IMR-90 (cell line): ENCODE measurements around the gene ARHGEF40. TPM values are rescaled to one million over a fixed set of nuclear protein-coding genes. Genes with fewer than 3 reads are reported as not detected.

Experiments used
- ATAC-seq: fragments of 200-7000 bp; cut with Tn5 transposase; 2 replicates; pipeline ENCODE4 v1.9.1; 2020; ENCODE audit warnings: low read depth, mild to moderate bottlenecking, moderate library complexity
- BruUV-seq: library from RNA; stranded (reverse); fragments of 400-500 nt; replicated peaks from 2 replicates; lab custom pipeline; 2021; lab: Mats Ljungman, UMichigan
- CTCF ChIA-PET: fragments of 300-600 bp; formaldehyde crosslinking; extraction: SDS; loops from one replicate; lab custom pipeline; 2021; ENCODE audit warnings: antibody characterized with exemption; lab: Yijun Ruan, JAX
- POLR2A ChIA-PET: fragments of 300-600 bp; sonication (Branson Sonifier 250); formaldehyde crosslinking; loops from one replicate; lab custom pipeline; 2022; ENCODE audit warnings: antibody characterized with exemption; ENCODE audit not compliant: unreplicated experiment; lab: Charles Lee
- DNase-seq: peaks from one replicate; pipeline ENCODE4 v3.0.0; 2013
- H2AFZ ChIP-seq: replicated peaks from 2 replicates; pipeline ENCODE3; 2013; ENCODE audit warnings: low read length, mild to moderate bottlenecking; ENCODE audit not compliant: poor library complexity
- H2AK5ac ChIP-seq: 2 replicates; pipeline ENCODE4 v1.6.1; 2013; ENCODE audit warnings: low read depth, low read length, inconsistent platforms
- H2AK9ac ChIP-seq: replicated peaks from 2 replicates; pipeline ENCODE3; 2013; ENCODE audit warnings: mild to moderate bottlenecking, low read depth, low read length, moderate library complexity; ENCODE audit not compliant: poor library complexity
- H2BK120ac ChIP-seq: 2 replicates; pipeline ENCODE4 v1.6.1; 2013; ENCODE audit warnings: low read depth, low read length, inconsistent platforms
- H2BK15ac ChIP-seq: 3 replicates; pipeline ENCODE4 v1.6.1; 2013; ENCODE audit warnings: low read depth, low read length, inconsistent platforms
- H2BK20ac ChIP-seq: 2 replicates; pipeline ENCODE4 v1.6.1; 2013; ENCODE audit warnings: low read depth, mild to moderate bottlenecking, inconsistent platforms, low read length, moderate library complexity
- H2BK5ac ChIP-seq: 2 replicates; pipeline ENCODE4 v1.6.1; 2013; ENCODE audit warnings: mild to moderate bottlenecking, low read depth, low read length, inconsistent platforms; ENCODE audit not compliant: poor library complexity, severe bottlenecking
- H3K14ac ChIP-seq: replicated peaks from 2 replicates; pipeline ENCODE4 v1.6.1; 2013; ENCODE audit warnings: low read depth, low read length, inconsistent platforms
- H3K18ac ChIP-seq: 2 replicates; pipeline ENCODE4 v1.6.1; 2013; ENCODE audit warnings: low read depth, low read length, control low read depth
- H3K23ac ChIP-seq: 2 replicates; pipeline ENCODE4 v1.6.1; 2013; ENCODE audit warnings: low read depth, low read length, inconsistent platforms
- H3K27ac ChIP-seq: 2 replicates; pipeline ENCODE4 v1.5.1; 2013; ENCODE audit warnings: mild to moderate bottlenecking, control low read depth, low read length; ENCODE audit not compliant: insufficient read depth
- H3K27me3 ChIP-seq: 2 replicates; pipeline ENCODE4 v1.6.1; 2013; ENCODE audit warnings: low read length; ENCODE audit not compliant: control insufficient read depth, insufficient read depth
- H3K36me3 ChIP-seq: 2 replicates; pipeline ENCODE4 v1.6.1; 2013; ENCODE audit warnings: low read length, mixed read lengths; ENCODE audit not compliant: control insufficient read depth, insufficient read depth
- H3K4ac ChIP-seq: 2 replicates; pipeline ENCODE4 v1.6.1; 2013; ENCODE audit warnings: low read depth, low read length, inconsistent platforms
- H3K4me1 ChIP-seq: 2 replicates; pipeline ENCODE4 v1.6.1; 2013; ENCODE audit warnings: low read length, mixed read lengths; ENCODE audit not compliant: control insufficient read depth, insufficient read depth
- H3K4me2 ChIP-seq: 2 replicates; pipeline ENCODE4 v1.6.1; 2013; ENCODE audit warnings: low read depth, mild to moderate bottlenecking, control low read depth, low read length, moderate library complexity
- H3K4me3 ChIP-seq: 2 replicates; pipeline ENCODE4 v1.5.1; 2013; ENCODE audit warnings: low read depth, mild to moderate bottlenecking, control low read depth, low read length, moderate library complexity; ENCODE audit not compliant: insufficient read depth
- H3K56ac ChIP-seq: 2 replicates; pipeline ENCODE4 v1.6.1; 2013; ENCODE audit warnings: low read length, inconsistent platforms; ENCODE audit not compliant: insufficient read depth; ENCODE audit errors: extremely low read depth
- H3K79me1 ChIP-seq, 2 experiments: 2 replicates each; pipeline ENCODE4 v1.6.1; 2013; ENCODE audit warnings: low read length in 2 of 2, inconsistent platforms in 1 of 2, low read depth in 1 of 2
- H3K9ac ChIP-seq: 2 replicates; pipeline ENCODE4 v1.6.1; 2013; ENCODE audit warnings: low read depth, low read length, control low read depth
- H3K9me1 ChIP-seq: 2 replicates; pipeline ENCODE4 v1.6.1; 2013; ENCODE audit warnings: low read length, inconsistent platforms; ENCODE audit not compliant: insufficient read depth
- H3K9me3 ChIP-seq: 2 replicates; pipeline ENCODE4 v1.6.1; 2013; ENCODE audit warnings: low read length; ENCODE audit not compliant: control insufficient read depth, insufficient read depth
- H4K20me1 ChIP-seq: 2 replicates; pipeline ENCODE4 v1.6.1; 2013; ENCODE audit warnings: low read length, inconsistent platforms; ENCODE audit not compliant: insufficient read depth
- H4K5ac ChIP-seq: 2 replicates; pipeline ENCODE4 v1.6.1; 2013; ENCODE audit warnings: mild to moderate bottlenecking, low read depth, low read length, control low read depth
- H4K8ac ChIP-seq, 2 experiments: 2 replicates each; pipeline ENCODE4 v1.6.1; 2013; ENCODE audit warnings: low read depth in 2 of 2, low read length in 2 of 2, control low read depth in 1 of 2, inconsistent platforms in 1 of 2
- H4K91ac ChIP-seq: 2 replicates; pipeline ENCODE4 v1.6.1; 2013; ENCODE audit warnings: low read depth, low read length, inconsistent platforms; ENCODE audit not compliant: insufficient read depth
- BHLHE40 ChIP-seq: fragments of 150-350 bp; IDR thresholded peaks from 2 replicates; pipeline ENCODE4 v1.6.1; 2016; ENCODE audit warnings: mild to moderate bottlenecking, low read depth, low read length
- FOS ChIP-seq: fragments of 150-350 bp; IDR thresholded peaks from 2 replicates; pipeline ENCODE4 v1.6.1; 2016; ENCODE audit warnings: low read depth, low read length
- MAFK ChIP-seq: IDR thresholded peaks from 2 replicates; pipeline ENCODE4 v1.6.1; 2012; ENCODE audit warnings: low read depth, low read length, improper control_type of control experiment
- MAZ ChIP-seq: IDR thresholded peaks from 2 replicates; pipeline ENCODE4 v1.6.1; 2012; ENCODE audit warnings: low read depth, mild to moderate bottlenecking, low read length, improper control_type of control experiment, moderate library complexity, borderline replicate concordance
- NFE2L2 ChIP-seq: fragments of 150-350 bp; IDR thresholded peaks from 2 replicates; pipeline ENCODE4 v1.6.1; 2016; ENCODE audit warnings: low read depth, mild to moderate bottlenecking, low read length
- POLR2A ChIP-seq: IDR thresholded peaks from 2 replicates; pipeline ENCODE4 v1.6.1; 2012; ENCODE audit warnings: mild to moderate bottlenecking, low read depth, low read length
- RAD21 ChIP-seq: IDR thresholded peaks from 2 replicates; pipeline ENCODE4 v1.6.1; 2012; ENCODE audit warnings: low read length, improper control_type of control experiment
- SMC3 ChIP-seq: fragments of 150-350 bp; IDR thresholded peaks from 2 replicates; pipeline ENCODE4 v1.6.1; 2016; ENCODE audit warnings: low read depth, mild to moderate bottlenecking, antibody characterized with exemption, low read length, moderate library complexity
- USF2 ChIP-seq: fragments of 150-350 bp; IDR thresholded peaks from 2 replicates; pipeline ENCODE4 v1.6.1; 2017; ENCODE audit warnings: mild to moderate bottlenecking, antibody characterized with exemption, low read length, low read depth
- whole genome bisulfite sequencing, 2 experiments: methylation state at CpG; one replicate each; pipeline versions ENCODE4 v1.1.5 to v1.1.7; 2013; ENCODE audit warnings: missing lambda C conversion rate in 2 of 2; ENCODE audit not compliant: insufficient read length in 1 of 2; ENCODE audit errors: extremely low coverage in 2 of 2; 5-methylcytosine and 5-hydroxymethylcytosine counted together
- dilution Hi-C: fragments of 300-500 bp; cut with HindIII; formaldehyde crosslinking; loops from one replicate; pipeline ENCODE4 v1.14.3; 2018; ENCODE audit warnings: low sequenced_read_pairs; ENCODE audit not compliant: unreplicated experiment
- in situ Hi-C: fragments of 300-500 bp; cut with MboI; formaldehyde crosslinking; loops from 3 replicates; pipeline ENCODE4 v1.14.3; 2019; ENCODE audit warnings: low sequenced_read_pairs, inconsistent platforms, mixed read lengths
- intact Hi-C: fragments of 100-400 bp; cut with micrococcal nuclease; formaldehyde crosslinking; loops from 2 replicates; pipeline ENCODE4 v1.10.0; 2022
- polyA plus RNA-seq, 3 experiments: library from polyadenylated mRNA; depleted of rRNA; stranded (reverse); fragments of >200 nt; gene quantifications; 2 replicates each; pipeline ENCODE4 v1.2.3, GENCODE V29; 2012; ENCODE audit warnings: low replicate concordance in 1 of 3
- total RNA-seq: library from RNA; depleted of rRNA; stranded (reverse); fragments of >200 nt; gene quantifications from 2 replicates; pipeline ENCODE4 v1.2.3, GENCODE V29; 2012

ARHGEF40 gene
- total and polyA plus RNA-seq, 2 of the 4 experiments (the other 2 are of a cell fraction): 18.1 to 58.4 TPM

DNA sequence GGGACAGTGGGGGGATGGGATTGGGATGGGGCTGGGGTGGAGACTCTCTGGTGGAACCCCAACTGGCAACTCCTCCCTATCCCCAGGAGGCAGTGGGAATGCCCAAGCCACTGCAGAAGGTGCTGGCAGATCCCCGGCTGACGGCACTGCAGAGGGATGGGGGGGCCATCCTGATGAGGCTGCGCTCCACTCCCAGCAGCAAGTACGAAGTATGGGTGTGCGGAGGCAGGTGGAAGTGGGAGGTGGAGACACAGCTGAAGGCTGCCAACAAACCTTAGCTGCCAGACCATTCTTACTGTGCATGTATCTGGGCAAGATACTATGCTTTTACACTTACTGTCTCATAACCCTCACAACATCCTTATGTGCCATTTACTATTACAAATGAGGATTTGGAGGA is 8.2 kb downstream of the ARHGEF40 start:
- Histone ChIP-seq H2BK120ac (no peak overlapping the region), H3K18ac (no peak overlapping the region), H4K91ac (no peak overlapping the region), H4K8ac (no peak overlapping the region), H2BK20ac (no peak overlapping the region), H3K4ac (no peak overlapping the region), H3K9me3 (no peaks in the 10 kb centered on the region), H3K27ac (no peak overlapping the region), H3K4me2 (no peak overlapping the region), H3K4me1 (no peaks in the 10 kb centered on the region), H4K5ac (no peak overlapping the region), H2BK15ac (no peak overlapping the region), H3K79me1 (peaks cover 22 to 31% of the 10 kb centered on the region in 2 experiments), H3K36me3 (peaks cover 92% of the 10 kb centered on the region), H2AK5ac (no peak overlapping the region), H3K23ac (no peak overlapping the region), H3K14ac (no peak overlapping the region), H3K9ac (no peak overlapping the region), H4K20me1 (0 out of 2 replicates have a peak, but pooled peaks cover under 1% of the 10 kb centered on the region), H3K4me3 (no peak overlapping the region), H2AFZ (no peak overlapping the region), H3K9me1 (no peaks in the 10 kb centered on the region; the same call in 1 of the 2 replicates), H2AK9ac (no peak overlapping the region), H2BK5ac (no peak overlapping the region), H3K56ac (no peak overlapping the region), H3K27me3 (no peaks in the 10 kb centered on the region)
- dilution Hi-C loops: no loop called here
- in situ Hi-C loops: loop anchor here (25.0 kb wide), 2 partner anchors 616 to 741 kb away; partner anchors contain the start of genes APEX1, CCNB1IP1, OSGEP and PARP2
- POLR2A ChIA-PET: no interaction called here
- CTCF ChIA-PET: no interaction called here
- no peak for TF ChIP-seq SMC3
- TF ChIP-seq BHLHE40: no peak
- TF ChIP-seq MAFK: no peak
- no peak for TF ChIP-seq MAZ
- TF ChIP-seq POLR2A: no peak
- no peak for TF ChIP-seq RAD21
- no peak for TF ChIP-seq FOS
- TF ChIP-seq NFE2L2: no peak
- no peak for TF ChIP-seq USF2
- no CpG with 5 or more reads among the region's 5 CpGs for WGBS, 2 experiments
- no TSS peak for BruUV-seq
- ATAC-seq (no peak), DNase-seq (no peak)
- intact Hi-C loops: no loop called here
